H9 (cell line): ENCODE measurements around the gene TMTC2. TPM values are rescaled to one million over a fixed set of nuclear protein-coding genes. Genes with fewer than 3 reads are reported as not detected.

Experiments
- DNase-seq: peaks from one replicate; pipeline ENCODE4 v3.0.0-alpha.2; 2017
- H2AFZ ChIP-seq: one replicate; pipeline ENCODE4 v1.6.1; 2013; ENCODE audit warnings: mild to moderate bottlenecking, low read length, control low read depth, moderate library complexity
- H2AK5ac ChIP-seq: 2 replicates; pipeline ENCODE4 v1.6.1; 2013; ENCODE audit warnings: low read length, control low read depth, mixed read lengths; ENCODE audit not compliant: insufficient read length
- H2BK120ac ChIP-seq: one replicate; pipeline ENCODE4 v1.6.1; 2013; ENCODE audit warnings: low read depth, mild to moderate bottlenecking, low read length, control low read depth, inconsistent platforms; ENCODE audit not compliant: poor library complexity, severe bottlenecking
- H2BK12ac ChIP-seq: 2 replicates; pipeline ENCODE4 v1.6.1; 2013; ENCODE audit warnings: low read length, control low read depth, mixed read lengths, low read depth; ENCODE audit not compliant: insufficient read length
- H2BK15ac ChIP-seq: 2 replicates; pipeline ENCODE4 v1.6.1; 2013; ENCODE audit warnings: low read depth, low read length, control low read depth
- H2BK20ac ChIP-seq: one replicate; pipeline ENCODE4 v1.6.1; 2013; ENCODE audit warnings: low read depth, mild to moderate bottlenecking, low read length, control low read depth, inconsistent platforms; ENCODE audit not compliant: poor library complexity, severe bottlenecking
- H2BK5ac ChIP-seq: 2 replicates; pipeline ENCODE4 v1.6.1; 2013; ENCODE audit warnings: low read length, control low read depth, mixed read lengths; ENCODE audit not compliant: insufficient read length
- H3K14ac ChIP-seq: 2 replicates; pipeline ENCODE4 v1.6.1; 2013; ENCODE audit warnings: low read length, control low read depth; ENCODE audit not compliant: insufficient read depth
- H3K18ac ChIP-seq: 2 replicates; pipeline ENCODE4 v1.6.1; 2013; ENCODE audit warnings: low read depth, mild to moderate bottlenecking, mixed read lengths, low read length, control low read depth; ENCODE audit not compliant: insufficient read length
- H3K23ac ChIP-seq: 2 replicates; pipeline ENCODE4 v1.6.1; 2013; ENCODE audit warnings: low read length, control low read depth, mixed read lengths, low read depth; ENCODE audit not compliant: insufficient read length
- H3K23me2 ChIP-seq: 2 replicates; pipeline ENCODE4 v1.6.1; 2013; ENCODE audit warnings: low read depth, mild to moderate bottlenecking, mixed read lengths, low read length, control low read depth; ENCODE audit not compliant: insufficient read length, poor library complexity, severe bottlenecking
- H3K27ac ChIP-seq: 2 replicates; pipeline ENCODE4 v1.5.1; 2013; ENCODE audit warnings: low read length, control low read depth, mixed read lengths, low read depth; ENCODE audit not compliant: insufficient read length
- H3K27me3 ChIP-seq: 2 replicates; pipeline ENCODE4 v1.6.1; 2013; ENCODE audit warnings: low read length, control low read depth, inconsistent platforms; ENCODE audit not compliant: insufficient read depth
- H3K4ac ChIP-seq: 2 replicates; pipeline ENCODE4 v1.6.1; 2013; ENCODE audit warnings: low read depth, mild to moderate bottlenecking, control low read depth, inconsistent platforms, low read length, moderate library complexity
- H3K4me1 ChIP-seq: 2 replicates; pipeline ENCODE4 v1.6.1; 2013; ENCODE audit warnings: low read length, control low read depth, inconsistent platforms; ENCODE audit not compliant: insufficient read depth
- H3K4me2 ChIP-seq: 2 replicates; pipeline ENCODE4 v1.6.1; 2013; ENCODE audit warnings: low read length, control low read depth, mixed read lengths; ENCODE audit not compliant: insufficient read length, insufficient read depth
- H3K56ac ChIP-seq: 2 replicates; pipeline ENCODE4 v1.6.1; 2013; ENCODE audit warnings: low read depth, mild to moderate bottlenecking, mixed read lengths, low read length, control low read depth; ENCODE audit not compliant: insufficient read length
- H3K79me1 ChIP-seq: 2 replicates; pipeline ENCODE4 v1.6.1; 2013; ENCODE audit warnings: low read depth, mild to moderate bottlenecking, moderate library complexity, low read length, control low read depth, inconsistent platforms; ENCODE audit not compliant: insufficient read depth, poor library complexity, severe bottlenecking
- H3K79me2 ChIP-seq: 2 replicates; pipeline ENCODE4 v1.6.1; 2013; ENCODE audit warnings: low read length, control low read depth, inconsistent platforms; ENCODE audit not compliant: insufficient read depth
- H3K9ac ChIP-seq: 2 replicates; pipeline ENCODE4 v1.6.1; 2013; ENCODE audit warnings: low read length, control low read depth, mixed read lengths; ENCODE audit not compliant: insufficient read length; ENCODE audit errors: extremely low read depth
- H3K9me3 ChIP-seq: one replicate; pipeline ENCODE4 v1.6.1; 2013; ENCODE audit warnings: low read depth, low read length, inconsistent platforms; ENCODE audit not compliant: control insufficient read depth
- H3T11ph ChIP-seq: one replicate; pipeline ENCODE4 v1.6.1; 2013; ENCODE audit warnings: mild to moderate bottlenecking, low read length, control low read depth, inconsistent platforms
- H4K20me1 ChIP-seq: one replicate; pipeline ENCODE4 v1.6.1; 2013; ENCODE audit not compliant: control insufficient read depth, insufficient read length, insufficient read depth
- H4K5ac ChIP-seq: 2 replicates; pipeline ENCODE4 v1.6.1; 2013; ENCODE audit warnings: low read depth, mild to moderate bottlenecking, mixed read lengths, low read length, control low read depth; ENCODE audit not compliant: insufficient read length
- H4K8ac ChIP-seq: replicated peaks from 2 replicates; pipeline ENCODE4 v1.6.1; 2013; ENCODE audit warnings: low read length, control low read depth, mixed read lengths, low read depth; ENCODE audit not compliant: insufficient read length
- H4K91ac ChIP-seq: 2 replicates; pipeline ENCODE4 v1.6.1; 2013; ENCODE audit warnings: low read depth, mild to moderate bottlenecking, moderate library complexity, mixed read lengths, low read length, control low read depth; ENCODE audit not compliant: insufficient read length
- H3K27ac Mint-ChIP-seq, 3 experiments: 2 replicates in 2 of 3; 3 replicates in 1 of 3; pipeline ENCODE4 v1.8.0; 2020 to 2021; ENCODE audit warnings: mixed read lengths in 3 of 3, mild to moderate bottlenecking in 1 of 3, moderate library complexity in 1 of 3
- H3K27me3 Mint-ChIP-seq: 2 replicates; pipeline ENCODE4 v1.8.0; 2021; ENCODE audit warnings: low read depth, mild to moderate bottlenecking, moderate library complexity, mixed read lengths
- H3K36me3 Mint-ChIP-seq, 3 experiments: 2 replicates in 2 of 3; 3 replicates in 1 of 3; pipeline ENCODE4 v1.8.0; 2020 to 2021; ENCODE audit warnings: low read depth in 3 of 3, mixed read lengths in 3 of 3; ENCODE audit not compliant: insufficient read depth in 1 of 3
- H3K4me1 Mint-ChIP-seq, 2 experiments: 2 replicates each; pipeline ENCODE4 v1.8.0; 2020; ENCODE audit warnings: mixed read lengths in 2 of 2
- H3K4me3 Mint-ChIP-seq, 2 experiments: 2 replicates in 1 of 2; 3 replicates in 1 of 2; pipeline ENCODE4 v1.8.0; 2020 to 2021; ENCODE audit warnings: mild to moderate bottlenecking in 2 of 2, mixed read lengths in 2 of 2, moderate library complexity in 1 of 2
- H3K9me3 Mint-ChIP-seq, 2 experiments: 2 replicates in 1 of 2; 3 replicates in 1 of 2; pipeline ENCODE4 v1.8.0; 2020; ENCODE audit warnings: mild to moderate bottlenecking in 2 of 2, mixed read lengths in 2 of 2, moderate library complexity in 1 of 2
- WGBS: extraction: QIAGEN DNeasy Blood & Tissue Kit; methylation state at CpG from one replicate; pipeline ENCODE4 v1.1.7; 2013; ENCODE audit warnings: missing lambda C conversion rate, low lambda C conversion rate, mixed read lengths; ENCODE audit not compliant: insufficient read length; ENCODE audit errors: extremely low coverage; 5-methylcytosine and 5-hydroxymethylcytosine counted together
- total RNA-seq: library from RNA; stranded (reverse); gene quantifications from 2 replicates; pipeline ENCODE4 v1.2.1, GENCODE V29; 2021
- TF ChIP-seq, protein P1 (sequence below): fragments of 200-600 bp; sonication (generic); conservative IDR thresholded peaks from 3 replicates; pipeline ENCODE4 v1.8.0; 2021; ENCODE audit warnings: antibody characterized with exemption, mild to moderate bottlenecking

TMTC2 gene
- total RNA-seq, 1 experiment from 2014 or later: 3.1 TPM

DNA sequence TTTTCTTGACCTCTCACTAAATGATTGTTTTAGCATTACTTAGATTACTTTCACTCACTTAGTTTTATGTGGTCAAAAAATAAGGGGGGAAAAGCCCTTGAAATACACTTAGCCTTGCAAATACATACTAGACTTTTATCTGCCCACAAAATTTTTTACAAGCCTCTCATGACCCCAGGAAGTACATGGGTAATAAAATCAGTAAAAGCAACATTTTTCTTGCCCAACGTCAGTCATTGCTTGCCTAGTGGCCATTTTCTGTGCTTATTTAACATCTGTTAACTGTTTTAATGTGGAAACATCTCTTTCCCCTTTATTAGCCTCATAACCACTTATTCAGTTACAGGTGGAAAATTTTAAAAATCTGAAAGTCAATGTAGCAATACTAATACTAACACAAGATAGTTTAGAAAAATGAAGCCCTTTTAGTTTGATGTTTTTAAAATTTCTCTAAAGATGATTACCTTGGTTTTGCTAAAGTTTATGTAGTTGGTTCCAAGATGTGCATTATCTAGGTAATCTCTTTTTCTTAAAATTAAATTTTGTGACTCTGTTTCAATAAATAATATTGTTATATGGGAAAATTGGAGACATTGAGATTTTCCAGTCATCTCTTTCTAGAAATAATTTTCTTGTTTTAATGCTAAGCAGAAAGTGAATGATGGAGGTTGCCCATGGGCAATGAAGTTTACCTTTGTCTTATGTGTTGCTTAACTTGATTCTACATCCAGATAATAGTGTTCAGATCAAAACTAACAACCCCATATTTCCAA is 175.5 kb downstream of the TMTC2 start:
- H4K20me1 ChIP-seq: no peaks in the 10 kb centered on the region
- no peak overlapping the region for H3K18ac ChIP-seq
- no peak overlapping the region for H2AFZ ChIP-seq
- Mint-ChIP-seq H3K9me3 (no peaks in the 10 kb centered on the region), H3K4me1 (peaks cover 24 to 28% of the 10 kb centered on the region in 2 experiments), H3K36me3 (peaks cover 0 to under 1% (median 0%) of the 10 kb centered on the region in 3 experiments; a peak in 3 of 7 replicates), H3K27me3 (no peaks in the 10 kb centered on the region), H3K27ac (no peak overlapping the region), H3K4me3 (no peak overlapping the region)
- no peak overlapping the region for H2BK15ac ChIP-seq
- H3K4me2 ChIP-seq: no peak overlapping the region
- no peak overlapping the region for H2BK20ac ChIP-seq
- no peak overlapping the region for H2BK120ac ChIP-seq
- DNase-seq: no peak
- H3K27ac ChIP-seq: no peak overlapping the region
- H3K27me3 ChIP-seq: no peaks in the 10 kb centered on the region
- no peak overlapping the region for H4K91ac ChIP-seq
- no peaks in the 10 kb centered on the region for H3K79me2 ChIP-seq
- no peak overlapping the region for H2BK5ac ChIP-seq
- no peak overlapping the region for H3T11ph ChIP-seq
- H2BK12ac ChIP-seq: no peak overlapping the region
- TF ChIP-seq, protein P1, sequence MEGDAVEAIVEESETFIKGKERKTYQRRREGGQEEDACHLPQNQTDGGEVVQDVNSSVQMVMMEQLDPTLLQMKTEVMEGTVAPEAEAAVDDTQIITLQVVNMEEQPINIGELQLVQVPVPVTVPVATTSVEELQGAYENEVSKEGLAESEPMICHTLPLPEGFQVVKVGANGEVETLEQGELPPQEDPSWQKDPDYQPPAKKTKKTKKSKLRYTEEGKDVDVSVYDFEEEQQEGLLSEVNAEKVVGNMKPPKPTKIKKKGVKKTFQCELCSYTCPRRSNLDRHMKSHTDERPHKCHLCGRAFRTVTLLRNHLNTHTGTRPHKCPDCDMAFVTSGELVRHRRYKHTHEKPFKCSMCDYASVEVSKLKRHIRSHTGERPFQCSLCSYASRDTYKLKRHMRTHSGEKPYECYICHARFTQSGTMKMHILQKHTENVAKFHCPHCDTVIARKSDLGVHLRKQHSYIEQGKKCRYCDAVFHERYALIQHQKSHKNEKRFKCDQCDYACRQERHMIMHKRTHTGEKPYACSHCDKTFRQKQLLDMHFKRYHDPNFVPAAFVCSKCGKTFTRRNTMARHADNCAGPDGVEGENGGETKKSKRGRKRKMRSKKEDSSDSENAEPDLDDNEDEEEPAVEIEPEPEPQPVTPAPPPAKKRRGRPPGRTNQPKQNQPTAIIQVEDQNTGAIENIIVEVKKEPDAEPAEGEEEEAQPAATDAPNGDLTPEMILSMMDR: no peak
- no peak overlapping the region for H4K5ac ChIP-seq
- no peaks in the 10 kb centered on the region for H3K79me1 ChIP-seq
- H3K56ac ChIP-seq: no peak overlapping the region
- H3K4ac ChIP-seq: no peak overlapping the region
- H3K23me2 ChIP-seq: no peaks in the 10 kb centered on the region
- no peak overlapping the region for H3K9ac ChIP-seq
- peaks cover 3% of the 10 kb centered on the region; the same call in 1 of the 2 replicates for H3K4me1 ChIP-seq
- H2AK5ac ChIP-seq: no peak overlapping the region
- no peaks in the 10 kb centered on the region for H3K9me3 ChIP-seq
- no peak overlapping the region for H3K23ac ChIP-seq
- H4K8ac ChIP-seq: no peak overlapping the region
- no CpG with 5 or more reads among the region's 1 CpG for WGBS
- no peak overlapping the region for H3K14ac ChIP-seq
